GM21515 (cell line): Measurements from ENCODE around the gene CCNYL1.

Experiments
- ATAC-seq: cut with Tn5 transposase; IDR thresholded peaks from one replicate; pipeline ENCODE4 v1.9.1; 2021; ENCODE audit not compliant: unreplicated experiment

CCNYL1 gene

DNA sequence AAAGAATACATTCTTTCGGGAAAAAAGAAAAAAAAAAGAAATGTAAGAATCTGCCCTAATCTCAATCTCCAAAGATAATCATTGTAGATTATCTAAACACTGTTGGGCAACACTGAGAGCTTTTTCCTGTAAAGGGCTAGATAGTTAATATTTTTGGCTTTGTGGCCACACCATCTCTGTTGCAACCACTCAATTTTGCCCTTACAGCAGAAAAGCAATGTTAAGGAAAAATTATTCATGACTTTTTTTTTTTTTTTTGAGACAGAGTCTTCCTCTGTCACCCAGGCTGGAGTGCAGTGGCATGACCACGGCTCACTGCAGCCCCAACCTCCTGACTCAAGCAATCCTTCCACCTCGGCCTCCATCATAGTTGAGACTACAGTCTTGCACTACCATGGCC is 75.6 kb downstream of the CCNYL1 start:
- ATAC-seq = no peak

DNA sequence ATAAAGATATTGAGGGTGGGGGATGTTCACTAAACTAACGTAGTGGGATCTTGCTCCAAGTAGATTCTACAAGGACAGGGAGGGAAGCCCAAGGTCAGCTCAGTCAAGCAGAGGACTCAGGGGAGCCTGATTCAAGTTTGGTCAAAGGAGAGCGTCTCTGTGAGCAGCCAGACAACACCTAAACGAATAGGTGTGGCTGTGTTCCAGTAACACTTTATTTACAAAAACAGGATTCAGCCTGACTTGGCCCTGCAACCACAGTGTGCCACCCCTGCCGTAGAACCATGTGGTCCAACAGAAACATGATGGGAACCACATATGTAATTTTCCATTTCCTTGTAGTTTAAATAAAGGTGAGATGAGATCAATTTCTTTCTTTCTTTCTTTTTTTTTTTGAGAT is 76.4 kb downstream of the CCNYL1 start:
- ATAC-seq = no peak

DNA sequence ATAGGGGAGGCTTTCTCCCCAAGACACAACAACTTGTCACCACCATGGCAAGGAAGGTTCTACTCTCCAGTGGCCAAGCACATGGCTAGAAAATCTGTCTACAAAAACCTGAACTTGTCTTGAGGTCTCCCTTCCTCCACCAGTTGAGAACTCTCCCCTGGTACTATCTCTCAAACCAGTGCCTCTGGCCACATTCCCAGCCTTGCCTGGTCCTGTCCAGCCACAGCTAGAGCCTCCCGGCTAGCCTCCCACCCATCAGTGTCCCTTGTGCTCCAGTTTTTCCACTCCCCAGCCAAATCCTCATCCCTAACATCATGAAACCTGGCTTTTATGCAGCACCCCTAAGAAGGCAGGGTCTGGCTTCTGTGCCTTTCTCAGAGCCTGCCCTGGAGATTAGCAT is 79.5 kb downstream of the CCNYL1 start:
- no peak for ATAC-seq

DNA sequence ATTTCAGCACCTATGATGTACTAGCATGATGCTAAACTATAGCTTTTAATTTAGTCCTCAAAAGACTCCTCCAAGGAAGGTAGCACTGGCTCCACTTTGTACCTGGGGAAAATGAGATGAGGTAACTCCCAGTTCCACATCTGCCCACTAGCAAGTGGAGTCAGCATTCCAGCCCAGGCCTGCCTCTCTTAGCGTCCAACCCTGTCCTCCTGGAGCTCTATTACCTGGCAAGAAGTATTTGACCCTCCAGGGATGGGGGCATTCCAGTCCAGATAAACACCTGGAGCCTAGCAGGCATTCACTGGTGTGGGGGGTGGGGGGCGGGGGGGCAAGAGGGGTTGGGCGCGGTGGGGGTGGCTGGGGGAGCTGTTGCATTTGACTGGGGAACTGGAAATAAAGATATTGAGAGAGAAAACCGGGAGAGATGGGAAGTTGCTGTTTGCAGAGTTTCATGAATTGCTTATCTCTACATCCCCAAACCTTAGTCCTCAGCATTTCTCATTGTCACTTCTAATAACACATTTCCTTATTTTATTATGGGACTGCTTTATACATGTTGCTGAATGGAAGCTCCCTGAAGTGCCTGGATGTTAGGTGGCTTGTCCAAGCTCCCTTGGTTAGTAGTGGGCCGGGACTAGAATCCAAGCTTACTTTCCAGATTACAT is 80.3 kb downstream of the CCNYL1 start:
- no peak for ATAC-seq

DNA sequence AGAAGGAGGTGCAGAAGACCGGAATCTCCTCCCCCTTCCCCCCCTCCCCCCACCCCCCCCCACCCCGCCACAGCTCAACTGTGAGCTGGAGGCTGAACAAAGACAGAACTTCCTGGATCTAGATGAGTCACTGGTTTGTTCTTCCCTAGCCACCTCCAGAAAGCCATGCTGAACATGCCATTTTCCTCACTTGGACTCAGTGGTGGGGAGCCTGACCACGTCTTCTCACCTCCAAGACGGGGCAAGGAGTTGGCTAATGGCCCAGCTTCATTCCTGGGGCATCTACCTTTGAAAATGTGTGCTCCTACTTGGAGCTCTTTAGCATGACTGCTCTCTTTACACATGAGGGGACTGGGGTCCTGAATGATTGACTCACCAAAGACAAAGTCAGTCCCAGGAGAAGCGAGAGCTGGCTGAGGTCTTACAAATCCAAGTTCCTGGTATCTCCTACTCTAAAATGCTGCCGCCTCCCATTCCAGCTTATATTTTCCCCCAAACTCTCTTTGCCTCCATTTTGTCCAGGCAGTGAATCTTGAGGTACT is 80.9 kb downstream of the CCNYL1 start:
- no peak for ATAC-seq

DNA sequence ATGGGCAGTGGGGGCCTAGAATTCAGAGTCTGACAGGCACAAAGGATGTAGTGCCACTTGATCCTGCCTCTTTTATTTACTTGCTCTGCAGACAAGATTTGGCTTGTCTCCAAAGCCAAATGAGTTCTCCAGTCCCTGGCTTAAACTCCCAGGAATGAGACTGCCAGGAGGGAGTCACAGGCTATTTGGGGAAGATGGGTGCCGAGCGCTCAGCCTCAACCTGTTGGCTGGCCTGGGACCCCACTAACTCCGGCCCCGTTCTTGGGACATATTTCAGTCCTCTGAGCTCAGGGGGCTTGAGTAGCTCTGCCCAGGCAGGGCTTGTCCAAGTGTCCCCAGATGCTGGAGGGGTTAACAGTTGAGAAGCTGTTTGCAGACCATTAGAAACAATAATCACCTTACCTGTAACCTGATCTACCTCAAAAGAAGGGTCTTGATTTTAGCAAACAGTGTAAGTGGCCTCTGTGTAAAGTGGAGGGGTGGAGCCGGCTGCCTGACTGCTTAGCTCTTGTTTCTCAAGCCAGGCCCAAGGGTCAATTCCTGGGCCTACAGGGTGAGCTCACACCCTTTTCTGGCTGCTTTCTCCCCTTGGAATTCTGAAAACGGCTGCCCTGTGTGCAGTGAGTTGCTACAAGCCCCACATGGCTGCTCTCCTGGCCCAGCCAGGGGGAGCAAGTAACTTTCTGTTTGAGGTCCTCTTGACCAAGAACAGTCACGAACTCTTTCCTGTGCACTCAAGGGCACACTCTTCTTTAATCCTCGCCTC is 85.3 kb downstream of the CCNYL1 start:
- no peak for ATAC-seq

DNA sequence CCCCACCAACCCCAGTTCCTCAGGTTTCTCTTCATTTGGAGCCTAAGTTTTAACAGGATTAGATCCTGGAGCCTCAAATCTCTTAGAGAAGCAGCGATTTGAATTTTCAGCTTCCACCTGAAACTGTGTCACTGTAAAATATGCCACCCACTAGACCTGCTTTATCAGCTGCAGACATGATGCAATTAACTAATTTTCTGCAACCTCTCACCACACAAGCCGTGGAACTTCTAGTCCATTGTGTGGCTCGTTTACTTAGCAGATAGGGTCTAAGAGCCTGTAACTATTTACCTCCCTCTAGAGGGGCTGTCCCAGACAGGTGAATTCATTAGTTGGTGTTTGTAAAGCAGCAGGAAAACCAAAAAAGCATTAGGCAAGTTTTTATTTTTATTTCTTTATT is 89.8 kb downstream of the CCNYL1 start:
- ATAC-seq = no peak

DNA sequence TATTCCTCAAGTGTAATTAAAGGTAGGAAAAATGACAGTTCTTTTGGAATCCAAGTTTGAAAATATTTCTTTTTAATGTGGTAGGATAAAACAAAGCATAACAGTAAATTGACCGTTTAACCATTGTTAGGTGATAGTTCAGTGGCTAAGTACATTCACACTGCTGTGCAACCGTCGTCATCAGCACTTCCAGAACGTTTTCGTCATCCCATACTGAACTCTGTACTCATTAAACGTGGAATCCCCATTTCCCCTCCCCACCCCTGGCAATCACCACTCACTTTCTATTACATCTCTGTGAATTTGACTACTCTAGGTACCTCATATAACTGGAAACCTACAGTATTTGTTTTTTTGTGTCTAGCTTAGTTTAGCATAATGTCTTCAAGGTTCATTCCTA is 91.2 kb downstream of the CCNYL1 start:
- no peak for ATAC-seq
